Measurements from ENCODE around the gene PAPPA. TPM values are rescaled to one million over a fixed set of nuclear protein-coding genes. Genes with fewer than 3 reads are reported as not detected.

Gene PAPPA
- total RNA-seq, 2 donors from 2014 or later = 7.4 to 17.4 TPM

DNA sequence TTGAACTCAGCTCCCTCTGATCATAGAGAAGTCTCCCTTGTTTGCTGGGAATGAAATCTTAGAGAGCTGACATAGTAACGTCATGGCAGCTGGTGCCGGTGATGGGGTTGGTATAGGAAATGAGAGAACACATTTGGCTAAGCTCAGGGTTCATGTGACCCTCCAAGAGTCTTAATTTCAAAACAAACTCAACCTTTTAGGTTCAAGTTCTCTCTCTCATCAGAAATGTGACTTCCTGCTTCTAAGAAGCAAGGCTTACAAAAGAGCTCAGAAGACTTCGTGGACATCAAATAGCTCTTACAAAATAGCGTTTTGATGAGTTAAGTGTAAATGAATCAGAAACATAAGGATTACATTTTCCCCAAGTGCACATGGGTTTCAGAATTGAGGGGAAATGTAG is 97.3 kb downstream of the PAPPA start:
- TF ChIP-seq, protein P1, sequence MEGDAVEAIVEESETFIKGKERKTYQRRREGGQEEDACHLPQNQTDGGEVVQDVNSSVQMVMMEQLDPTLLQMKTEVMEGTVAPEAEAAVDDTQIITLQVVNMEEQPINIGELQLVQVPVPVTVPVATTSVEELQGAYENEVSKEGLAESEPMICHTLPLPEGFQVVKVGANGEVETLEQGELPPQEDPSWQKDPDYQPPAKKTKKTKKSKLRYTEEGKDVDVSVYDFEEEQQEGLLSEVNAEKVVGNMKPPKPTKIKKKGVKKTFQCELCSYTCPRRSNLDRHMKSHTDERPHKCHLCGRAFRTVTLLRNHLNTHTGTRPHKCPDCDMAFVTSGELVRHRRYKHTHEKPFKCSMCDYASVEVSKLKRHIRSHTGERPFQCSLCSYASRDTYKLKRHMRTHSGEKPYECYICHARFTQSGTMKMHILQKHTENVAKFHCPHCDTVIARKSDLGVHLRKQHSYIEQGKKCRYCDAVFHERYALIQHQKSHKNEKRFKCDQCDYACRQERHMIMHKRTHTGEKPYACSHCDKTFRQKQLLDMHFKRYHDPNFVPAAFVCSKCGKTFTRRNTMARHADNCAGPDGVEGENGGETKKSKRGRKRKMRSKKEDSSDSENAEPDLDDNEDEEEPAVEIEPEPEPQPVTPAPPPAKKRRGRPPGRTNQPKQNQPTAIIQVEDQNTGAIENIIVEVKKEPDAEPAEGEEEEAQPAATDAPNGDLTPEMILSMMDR (IDR thresholded peaks at IDR 0.05) = no peak
- Histone ChIP-seq H3K4me3 (no peak overlapping the region), H3K27me3 (replicated peaks; ENCODE audit: insufficient read depth) (no peaks in the 10 kb centered on the region), H3K36me3 (no peaks in the 10 kb centered on the region), H3K27ac (no peak overlapping the region), H3K9me3 (no peaks in the 10 kb centered on the region), H3K4me1 (ENCODE audit: control insufficient read depth in 1 of 2, low read depth in 2 of 2) (no peaks in the 10 kb centered on the region)
- ATAC-seq (ENCODE audit: insufficient number of reproducible peaks, low FRiP score, low read depth) = no peak
- DNase-seq (ENCODE audit: low spot score) = no peak

DNA sequence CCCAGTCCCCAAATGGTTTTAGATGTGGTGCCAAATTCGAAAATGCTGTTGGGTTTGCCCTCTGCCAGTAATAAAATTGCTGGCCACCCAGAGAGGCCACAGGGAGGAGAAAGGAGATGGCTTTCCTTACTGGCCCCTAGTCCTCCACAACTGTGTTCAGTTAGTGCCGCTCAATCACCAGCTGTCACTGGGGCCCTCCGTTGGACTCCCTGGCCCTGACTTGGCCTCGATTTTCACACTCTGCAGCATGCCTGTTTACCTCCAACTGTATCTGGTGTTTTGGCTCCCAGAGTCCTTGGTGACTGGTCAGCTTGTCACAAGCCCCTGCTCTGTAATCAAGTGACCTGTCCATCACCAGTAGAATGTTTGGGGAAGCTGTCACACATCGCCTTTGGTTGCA is 97.8 kb downstream of the PAPPA start:
- TF ChIP-seq, protein P1 (IDR thresholded peaks at IDR 0.05) = no peak
- Histone ChIP-seq H3K4me1 (ENCODE audit: control insufficient read depth in 1 of 2, low read depth in 2 of 2) (no peaks in the 10 kb centered on the region), H3K27me3 (replicated peaks; ENCODE audit: insufficient read depth) (no peaks in the 10 kb centered on the region), H3K9me3 (no peaks in the 10 kb centered on the region), H3K27ac (no peak overlapping the region), H3K36me3 (no peaks in the 10 kb centered on the region), H3K4me3 (no peak overlapping the region)
- no peak for DNase-seq (ENCODE audit: low spot score)
- no peak for ATAC-seq (ENCODE audit: insufficient number of reproducible peaks, low FRiP score, low read depth)

DNA sequence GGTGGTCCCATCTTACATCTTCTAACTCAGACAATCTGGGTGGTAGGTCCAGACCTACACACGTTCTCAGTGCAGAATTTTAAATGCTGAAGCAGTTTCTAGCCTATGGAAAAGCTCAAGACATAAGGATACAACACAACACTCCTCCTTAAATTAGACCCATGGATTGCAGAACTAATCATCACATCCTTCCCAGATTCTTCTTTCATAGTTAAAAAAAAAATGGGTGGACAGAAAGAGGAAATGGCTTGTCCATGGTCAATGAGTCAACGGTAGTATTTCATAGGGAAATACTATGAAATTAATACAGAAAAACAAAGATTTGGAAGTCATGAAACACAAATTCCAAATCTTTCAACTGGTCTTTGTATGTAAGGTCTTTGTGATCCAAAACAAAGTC is 106.9 kb downstream of the PAPPA start:
- H3K27ac ChIP-seq = no peak overlapping the region
- H3K4me1 ChIP-seq (ENCODE audit: control insufficient read depth in 1 of 2, low read depth in 2 of 2) = no peaks in the 10 kb centered on the region
- H3K27me3 ChIP-seq (replicated peaks; ENCODE audit: insufficient read depth) = no peaks in the 10 kb centered on the region
- peaks cover 3% of the 10 kb centered on the region for H3K36me3 ChIP-seq
- ATAC-seq (ENCODE audit: insufficient number of reproducible peaks, low FRiP score, low read depth) (no peak), DNase-seq (ENCODE audit: low spot score) (no peak)
- H3K9me3 ChIP-seq = no peaks in the 10 kb centered on the region
- no peak overlapping the region for H3K4me3 ChIP-seq
- TF ChIP-seq, protein P1 (IDR thresholded peaks at IDR 0.05) = no peak

DNA sequence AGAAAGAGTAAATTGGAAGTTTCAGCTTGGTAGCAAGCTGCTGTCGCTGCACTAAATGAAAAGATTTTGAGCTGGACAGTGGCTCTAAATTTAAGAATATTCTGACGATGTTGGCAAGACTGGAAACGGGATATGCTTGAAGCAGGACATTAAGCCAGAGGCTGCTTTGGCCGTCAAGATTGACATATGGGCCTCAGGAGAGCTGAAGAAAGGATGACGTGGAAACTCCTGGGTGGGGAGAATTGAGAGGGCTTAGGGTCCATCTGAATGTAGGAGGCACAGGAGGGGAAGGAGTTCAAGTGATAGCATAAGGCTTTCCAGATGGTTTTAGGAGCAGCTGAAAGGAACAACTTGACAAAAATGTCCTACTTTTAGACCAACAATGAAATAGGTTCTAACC is 108.9 kb downstream of the PAPPA start:
- no peak for DNase-seq (ENCODE audit: low spot score)
- H3K27me3 ChIP-seq (replicated peaks; ENCODE audit: insufficient read depth) = no peaks in the 10 kb centered on the region
- TF ChIP-seq, protein P1 (IDR thresholded peaks at IDR 0.05) = no peak

DNA sequence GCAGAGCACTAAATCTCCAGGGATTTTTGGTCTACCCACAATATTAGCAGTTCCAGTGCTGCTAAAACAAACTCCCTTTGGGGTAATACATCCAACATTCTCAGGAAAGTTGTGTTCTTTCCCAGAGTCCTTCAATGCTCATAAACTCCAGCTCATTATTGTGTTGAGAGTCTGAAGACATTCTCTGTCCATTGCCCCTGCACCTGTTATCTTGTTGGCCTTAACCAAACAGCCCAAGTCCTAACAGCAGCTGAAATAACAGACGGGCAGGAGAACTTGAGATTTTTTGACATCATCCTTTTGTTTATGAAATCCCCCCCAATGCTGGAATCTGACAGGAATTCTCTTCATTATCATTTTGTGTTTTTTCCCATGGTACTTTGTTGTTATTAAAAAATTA is 110.8 kb downstream of the PAPPA start:
- ATAC-seq (ENCODE audit: insufficient number of reproducible peaks, low FRiP score, low read depth) (no peak), DNase-seq (ENCODE audit: low spot score) (no peak)
- Histone ChIP-seq H3K36me3 (peaks cover 3% of the 10 kb centered on the region), H3K9me3 (no peaks in the 10 kb centered on the region), H3K27ac (no peak overlapping the region), H3K27me3 (replicated peaks; ENCODE audit: insufficient read depth) (no peaks in the 10 kb centered on the region), H3K4me3 (no peak overlapping the region), H3K4me1 (ENCODE audit: control insufficient read depth in 1 of 2, low read depth in 2 of 2) (no peaks in the 10 kb centered on the region)
- TF ChIP-seq, protein P1 (IDR thresholded peaks at IDR 0.05) = no peak

More for the DNA sequence above, 108.9 kb downstream of the PAPPA start:
- H3K27ac ChIP-seq = no peak overlapping the region
- peaks cover 3% of the 10 kb centered on the region for H3K36me3 ChIP-seq
- H3K4me3 ChIP-seq = no peak overlapping the region
- H3K4me1 ChIP-seq (ENCODE audit: control insufficient read depth in 1 of 2, low read depth in 2 of 2) = no peaks in the 10 kb centered on the region
- no peaks in the 10 kb centered on the region for H3K9me3 ChIP-seq
- no peak for ATAC-seq (ENCODE audit: insufficient number of reproducible peaks, low FRiP score, low read depth)

Data from thoracic aorta (tissue), 2 donors.